SK-N-SH (cell line): Measurements from ENCODE around the gene ALKBH2. TPM values are rescaled to one million over a fixed set of nuclear protein-coding genes. Genes with fewer than 3 reads are reported as not detected.

Experiments
- CTCF ChIA-PET: fragments of 300-600, 350-600 bp; formaldehyde crosslinking; extraction: SDS; loops from one replicate; lab custom pipeline; 2021; lab: Yijun Ruan, JAX
- POLR2A ChIA-PET: fragments of 350-600 bp; sonication (Branson Sonifier 250); formaldehyde crosslinking; extraction: SDS; loops from one replicate; lab custom pipeline; 2020; ENCODE audit warnings: antibody characterized with exemption, inconsistent platforms; lab: Yijun Ruan, JAX
- DNase-seq: peaks from one replicate; pipeline ENCODE4 v3.0.0; 2012
- H2AFZ ChIP-seq: fragments of 200-600 bp; sonication (generic); 2 replicates; pipeline ENCODE4 v1.8.1; 2016; ENCODE audit warnings: antibody characterized with exemption, mild to moderate bottlenecking, low read depth
- H3F3A ChIP-seq: fragments of 200-600 bp; sonication (generic); replicated peaks from 2 replicates; pipeline ENCODE3; 2016; ENCODE audit warnings: antibody characterized with exemption, mild to moderate bottlenecking; ENCODE audit not compliant: insufficient read depth
- H3K27ac ChIP-seq, 2 experiments: fragments of 200-500 bp in 1 of 2; fragments of 200-600 bp in 1 of 2; sonication (Bioruptor generic) in 1 of 2; sonication (generic), shearing (Covaris generic) in 1 of 2; 2 replicates each; pipeline versions ENCODE4 v1.5.1 to v1.6.1; 2014 to 2016; ENCODE audit warnings: low read depth in 2 of 2, inconsistent platforms in 1 of 2, low read length in 1 of 2, mild to moderate bottlenecking in 1 of 2, mixed read lengths in 1 of 2
- H3K27me3 ChIP-seq: fragments of 200-600 bp; sonication (generic), shearing (Covaris generic); 2 replicates; pipeline ENCODE4 v1.6.1; 2016; ENCODE audit warnings: mixed run types; ENCODE audit not compliant: insufficient read depth
- H3K36me3 ChIP-seq, 2 experiments: fragments of 200-500 bp in 1 of 2; fragments of 200-600 bp in 1 of 2; sonication (Bioruptor generic) in 1 of 2; sonication (generic) in 1 of 2; replicated peaks in 1 of 2; 2 replicates each; pipeline versions ENCODE3 to v1.5.1; 2014 to 2016; ENCODE audit warnings: low read length in 1 of 2, mild to moderate bottlenecking in 1 of 2; ENCODE audit not compliant: insufficient read depth in 2 of 2, control insufficient read depth in 1 of 2
- H3K4me1 ChIP-seq, 2 experiments: fragments of 200-500 bp in 1 of 2; fragments of 200-600 bp in 1 of 2; sonication (Bioruptor generic) in 1 of 2; sonication (generic), shearing (Covaris generic) in 1 of 2; 2 replicates each; pipeline versions ENCODE4 v1.5.1 to v1.6.1; 2014 to 2016; ENCODE audit warnings: low read depth in 1 of 2, low read length in 1 of 2, mixed run types in 1 of 2; ENCODE audit not compliant: insufficient read depth in 2 of 2, control insufficient read depth in 1 of 2
- H3K4me2 ChIP-seq: fragments of 200-600 bp; sonication (generic), shearing (Covaris generic); 2 replicates; pipeline ENCODE4 v1.6.1; 2017; ENCODE audit warnings: mixed run types
- H3K4me3 ChIP-seq, 2 experiments: fragments of 200-500 bp in 1 of 2; fragments of 200-600 bp in 1 of 2; sonication (Bioruptor generic) in 1 of 2; sonication (generic), shearing (Covaris generic) in 1 of 2; 2 replicates each; pipeline versions ENCODE4 v1.5.1 to v1.8.1; 2014 to 2016; ENCODE audit warnings: low read depth in 2 of 2, inconsistent platforms in 1 of 2, low read length in 1 of 2, mild to moderate bottlenecking in 1 of 2, mixed read lengths in 1 of 2, moderate library complexity in 1 of 2
- H3K79me2 ChIP-seq: fragments of 200-600 bp; sonication (generic); 2 replicates; pipeline ENCODE4 v1.8.1; 2017; ENCODE audit warnings: mild to moderate bottlenecking; ENCODE audit not compliant: insufficient read depth
- H3K9ac ChIP-seq: fragments of 200-600 bp; sonication (generic); 2 replicates; pipeline ENCODE4 v1.6.1; 2017; ENCODE audit warnings: mixed run types
- H3K9me2 ChIP-seq: fragments of 200-600 bp; sonication (generic); 2 replicates; pipeline ENCODE4 v1.6.1; 2017; ENCODE audit warnings: mixed run types
- H3K9me3 ChIP-seq: fragments of 200-600 bp; sonication (generic); 2 replicates; pipeline ENCODE4 v1.6.1; 2017; ENCODE audit warnings: mixed run types, mild to moderate bottlenecking, moderate library complexity
- H4K20me1 ChIP-seq: fragments of 200-600 bp; sonication (generic); 2 replicates; pipeline ENCODE4 v1.6.1; 2017; ENCODE audit warnings: mild to moderate bottlenecking, mixed run types; ENCODE audit not compliant: insufficient read depth
- CTCF ChIP-seq: fragments of 200-600 bp; sonication (generic); IDR thresholded peaks from 2 replicates; pipeline ENCODE4 v1.6.1; 2017; ENCODE audit warnings: antibody characterized with exemption, mild to moderate bottlenecking, moderate library complexity
- FOXM1 ChIP-seq: IDR thresholded peaks from 2 replicates; pipeline ENCODE4 v1.4.0; 2012; ENCODE audit warnings: low read depth, mild to moderate bottlenecking
- GATA2 ChIP-seq: sonication (generic); formaldehyde crosslinking; IDR thresholded peaks from 2 replicates; pipeline ENCODE4 v1.5.0; 2020; ENCODE audit warnings: mild to moderate bottlenecking, missing genetic modification reagents
- MXI1 ChIP-seq: IDR thresholded peaks from 2 replicates; pipeline ENCODE4 v1.6.1; 2012; ENCODE audit warnings: mild to moderate bottlenecking, low read depth, low read length, improper control_type of control experiment
- NFIC ChIP-seq: IDR thresholded peaks from 2 replicates; pipeline ENCODE4 v1.4.0; 2012; ENCODE audit warnings: borderline replicate concordance
- NRF1 ChIP-seq: IDR thresholded peaks from 2 replicates; pipeline ENCODE4 v1.6.1; 2012; ENCODE audit warnings: low read depth, mild to moderate bottlenecking, low read length
- PBX3 ChIP-seq: IDR thresholded peaks from 2 replicates; pipeline ENCODE4; 2012
- RAD21 ChIP-seq: IDR thresholded peaks from 2 replicates; pipeline ENCODE4 v1.6.1; 2012; ENCODE audit warnings: mild to moderate bottlenecking, low read length
- REST ChIP-seq: IDR thresholded peaks from 2 replicates; pipeline ENCODE4 v1.6.1; 2012; ENCODE audit warnings: mild to moderate bottlenecking, low read depth, low read length, moderate library complexity
- RFX5 ChIP-seq: IDR thresholded peaks from 2 replicates; pipeline ENCODE4 v1.6.1; 2012; ENCODE audit warnings: mild to moderate bottlenecking, improper control_type of control experiment, low read length
- SIN3A ChIP-seq: IDR thresholded peaks from 2 replicates; pipeline ENCODE4 v1.6.1; 2012; ENCODE audit warnings: low read depth, mild to moderate bottlenecking, low read length, moderate library complexity, borderline replicate concordance
- USF1 ChIP-seq: IDR thresholded peaks from 2 replicates; pipeline ENCODE4 v1.4.0; 2012; ENCODE audit warnings: low read depth, borderline replicate concordance
- USF2 ChIP-seq: fragments of 150-350 bp; IDR thresholded peaks from 2 replicates; pipeline ENCODE4 v1.6.1; 2017; ENCODE audit warnings: antibody characterized with exemption, low read length, low read depth, borderline replicate concordance
- ZBTB33 ChIP-seq: IDR thresholded peaks from 2 replicates; pipeline ENCODE4 v1.4.0; 2012; ENCODE audit warnings: low read depth, borderline replicate concordance
- WGBS: methylation state at CpG from one replicate; pipeline ENCODE4 v1.1.6; 2017; ENCODE audit warnings: low lambda C conversion rate; 5-methylcytosine and 5-hydroxymethylcytosine counted together
- polyA plus RNA-seq, 3 experiments: library from polyadenylated mRNA; depleted of rRNA; stranded (reverse); fragments of >200 nt; gene quantifications; 2 replicates each; pipeline ENCODE4 v1.2.3, GENCODE V29; 2012

The ALKBH2 gene
- polyA plus RNA-seq, 1 of the 3 experiments (the other 2 are of a cell fraction): 47.3 TPM

- Histone ChIP-seq H3K9me2 (no peaks in the 10 kb centered on the region), H2AFZ (no peak overlapping the region), H3K4me1 (peaks cover 0 to under 1% of the 10 kb centered on the region in 2 experiments; a peak in 1 of 4 replicates), H3K9me3 (no peaks in the 10 kb centered on the region), H3K4me2 (no peak overlapping the region), H3K9ac (no peak overlapping the region), H3K27me3 (no peaks in the 10 kb centered on the region), H3K27ac (no peak overlapping the region), H3F3A (no peaks in the 10 kb centered on the region)
- POLR2A ChIA-PET: no interaction called here
- DNase-seq: no peak
- TF ChIP-seq MXI1 (no peak), CTCF (no peak), USF1 (no peak), SIN3A (no peak), REST (no peak), ZBTB33 (no peak), PBX3 (no peak), NRF1 (no peak), GATA2 (CRISPR knock-in tag) (no peak), RFX5 (no peak), RAD21 (no peak), USF2 (no peak), FOXM1 (no peak), NFIC (no peak)
- TF ChIP-seq, all 33 proteins: peak for 0
- no peak overlapping the region for H3K4me3 ChIP-seq
- H3K36me3 ChIP-seq: peaks cover 4 to 26% of the 10 kb centered on the region in 2 experiments
- no peaks in the 10 kb centered on the region for H4K20me1 ChIP-seq
- WGBS: 89% methylated on average over 6 of the region's 6 CpGs
- CTCF ChIA-PET: no interaction called here
- peaks cover 10% of the 10 kb centered on the region; the same call in 1 of the 2 replicates for H3K79me2 ChIP-seq
Observed at GRCh38 chr12:109058773-109059172, 34.5 kb downstream of the ALKBH2 start.
